Measurements from ENCODE around the gene KCNN4. TPM values are rescaled to one million over a fixed set of nuclear protein-coding genes. Genes with fewer than 3 reads are reported as not detected.
"Not testable (repeated sequence)": the region's sequence is repeated elsewhere in the genome, so short reads cannot be mapped to it uniquely, and the experiment has no call there.

KCNN4 gene
- total RNA-seq, 1 donor from 2014 or later = 69.2 TPM

DNA sequence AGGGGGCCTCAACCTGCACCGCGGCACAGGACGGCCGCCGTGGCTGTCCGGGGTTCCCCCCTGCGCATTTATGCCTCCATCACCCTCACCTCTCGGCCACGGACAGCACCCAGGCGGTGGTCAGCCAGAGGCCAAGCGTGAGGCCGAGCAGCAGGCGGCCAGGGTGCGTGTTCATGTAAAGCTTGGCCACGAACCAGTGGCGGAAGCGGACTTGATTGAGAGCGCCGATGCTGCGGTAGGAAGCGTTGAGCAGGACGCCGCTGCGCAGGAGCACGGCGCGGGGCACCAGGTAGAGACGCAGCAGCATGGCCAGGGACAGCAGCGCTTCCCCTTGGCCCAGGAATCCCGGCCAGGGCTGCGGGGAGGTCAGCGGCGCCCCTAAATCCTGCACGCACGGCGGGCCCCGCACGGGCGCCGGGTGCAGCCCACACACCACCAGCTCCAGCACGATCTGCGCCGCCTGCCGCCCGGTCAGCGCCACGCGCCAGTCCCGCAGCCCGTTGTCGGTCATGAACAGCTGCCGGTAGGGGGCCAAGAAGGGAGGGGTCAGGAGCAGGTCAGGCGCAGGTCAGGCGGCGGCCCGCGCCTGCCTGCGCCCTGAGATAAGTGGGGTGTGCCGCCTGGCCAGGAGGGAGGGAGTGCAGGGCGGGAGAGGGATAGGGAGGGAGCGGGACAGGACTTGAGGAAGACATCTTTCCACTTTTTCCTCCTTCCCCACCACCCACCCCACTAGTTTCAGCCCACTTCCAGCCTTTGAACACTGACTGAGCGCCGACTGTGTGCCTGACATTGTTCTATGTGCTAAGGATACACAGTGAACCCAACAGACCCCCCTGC is 6.5 kb downstream of the KCNN4 start:
- no peak for DNase-seq (ENCODE audit: low spot score)

DNA sequence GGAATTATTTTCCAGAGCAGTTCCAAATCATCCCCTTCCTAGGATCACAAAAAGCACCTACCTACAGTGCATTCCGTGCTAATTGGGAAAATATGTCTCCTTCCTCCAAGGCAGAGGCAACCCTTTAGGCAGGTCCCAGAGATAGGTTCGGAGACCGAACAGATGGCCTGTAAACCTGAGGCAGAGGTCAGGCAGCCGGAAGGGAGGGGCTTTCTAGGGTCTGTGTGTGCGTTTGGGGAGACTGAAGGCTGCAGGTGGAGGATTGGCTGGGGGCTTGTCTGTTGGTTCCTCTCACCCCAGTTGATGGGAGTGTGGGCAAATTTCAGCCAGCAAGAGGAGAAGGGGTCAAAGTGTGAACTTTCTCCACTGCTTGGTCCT is 7.1 kb downstream of the KCNN4 start:
- DNase-seq (ENCODE audit: low spot score) = no peak

DNA sequence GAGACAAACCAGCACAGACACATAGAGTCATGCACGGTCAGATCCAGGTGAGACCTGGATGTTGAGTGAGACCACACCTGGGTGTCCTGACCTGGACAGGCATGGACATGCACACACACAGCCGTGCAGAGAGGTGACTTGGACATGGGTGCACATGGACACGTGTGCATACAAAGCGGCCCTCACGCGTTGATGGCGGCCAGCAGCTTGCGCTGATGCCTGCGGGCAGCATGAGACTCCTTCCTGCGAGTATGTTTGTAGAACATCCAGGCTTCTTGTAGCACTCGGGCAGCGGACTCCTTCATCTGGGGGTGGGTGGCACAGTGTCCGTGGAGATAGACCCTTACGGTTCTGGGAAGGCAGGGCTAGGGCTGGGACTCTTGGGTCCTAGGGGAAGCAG is 11.5 kb downstream of the KCNN4 start:
- no peak for DNase-seq (ENCODE audit: low spot score)

DNA sequence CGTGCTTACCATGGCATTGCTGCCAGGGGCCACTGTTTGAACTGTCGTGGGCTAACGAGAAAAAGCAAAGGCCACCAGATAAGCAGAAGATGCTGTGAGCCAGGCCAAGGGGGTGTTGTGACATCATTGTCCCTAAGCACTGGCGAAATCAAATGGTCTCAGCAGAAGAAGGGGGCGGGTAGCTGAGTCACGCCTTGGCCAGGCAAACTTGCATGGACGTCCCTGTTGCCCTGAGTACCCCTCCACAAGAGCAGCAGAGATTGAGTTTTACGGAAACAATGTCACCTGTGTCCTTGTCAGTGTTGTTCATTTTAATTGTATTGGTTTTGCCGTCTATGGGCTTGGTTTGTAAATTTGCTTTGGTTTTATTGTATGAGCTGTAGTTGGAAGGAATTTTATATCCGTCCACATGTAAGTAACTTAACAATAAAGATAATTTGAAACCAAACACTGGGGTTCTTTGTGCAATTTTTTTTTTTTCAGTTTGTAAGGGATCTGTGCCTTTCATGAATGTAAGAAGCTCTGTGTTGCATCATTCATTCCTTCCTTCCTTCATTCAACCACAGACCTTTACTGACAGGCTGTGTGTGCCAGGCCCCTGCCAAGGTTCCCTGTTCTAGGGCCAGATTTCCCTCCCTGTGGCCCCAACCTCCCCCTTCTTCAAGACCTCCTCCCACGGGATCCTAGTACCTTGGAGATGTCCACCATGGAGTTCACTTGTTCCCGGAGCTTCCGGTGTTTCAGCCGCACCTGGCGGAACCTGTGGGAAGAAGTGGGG is 12.3 kb downstream of the KCNN4 start:
- DNase-seq (ENCODE audit: low spot score) = no peak

DNA sequence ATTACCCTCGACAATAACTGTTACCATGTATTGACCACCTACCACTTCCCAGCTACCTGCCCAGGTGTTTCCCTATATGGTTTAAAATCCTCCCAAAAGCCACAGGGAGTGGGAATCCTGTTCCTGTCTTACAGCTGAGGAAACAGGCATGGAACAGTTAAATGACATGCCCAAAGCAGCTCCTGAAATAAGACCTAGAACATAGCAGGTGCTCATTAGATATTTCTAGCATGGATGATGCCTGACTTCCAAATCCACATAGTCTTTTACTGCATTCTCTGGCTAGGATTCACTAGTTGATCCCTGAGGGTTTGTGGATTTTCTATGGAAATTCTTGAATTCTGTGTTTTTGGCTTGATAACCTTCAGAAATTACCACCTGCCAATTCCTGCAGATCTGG is 13.0 kb downstream of the KCNN4 start:
- no peak for DNase-seq (ENCODE audit: low spot score)

DNA sequence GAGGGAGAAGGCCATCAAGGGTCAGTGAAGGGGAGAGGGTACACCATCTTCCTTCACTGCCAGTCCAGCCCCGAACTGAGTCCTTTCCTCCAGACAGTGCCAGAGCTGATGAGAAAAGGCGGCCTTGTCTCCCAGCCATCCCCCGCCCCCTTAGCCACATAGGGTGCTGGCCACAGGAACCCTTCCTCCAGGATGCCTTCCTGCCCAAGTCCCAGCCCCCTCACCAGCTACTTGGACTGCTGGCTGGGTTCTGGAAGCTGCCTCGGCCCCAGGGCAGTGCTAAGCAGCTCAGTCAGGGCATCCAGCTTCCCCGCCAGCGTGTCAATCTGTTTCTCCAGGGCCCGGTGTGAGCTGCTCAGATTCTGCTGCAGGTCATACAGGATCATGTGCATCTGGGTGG is 13.5 kb downstream of the KCNN4 start:
- no peak for DNase-seq (ENCODE audit: low spot score)

DNA sequence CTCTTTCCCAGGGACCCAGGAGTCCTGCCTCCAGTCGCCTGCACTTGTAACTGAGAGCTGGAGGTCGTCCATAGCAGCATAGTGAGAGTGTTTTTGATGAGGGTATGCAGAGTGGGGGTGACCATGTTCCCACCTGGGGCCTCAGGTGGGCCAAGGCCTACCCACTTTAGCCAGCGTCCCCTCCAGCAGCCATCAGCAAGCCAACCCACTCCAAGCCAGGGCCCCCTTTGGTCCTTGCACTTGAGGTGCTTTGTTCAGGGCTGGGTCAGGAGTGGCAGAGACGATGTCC is 14.1 kb downstream of the KCNN4 start:
- no peak for DNase-seq (ENCODE audit: low spot score)

DNA sequence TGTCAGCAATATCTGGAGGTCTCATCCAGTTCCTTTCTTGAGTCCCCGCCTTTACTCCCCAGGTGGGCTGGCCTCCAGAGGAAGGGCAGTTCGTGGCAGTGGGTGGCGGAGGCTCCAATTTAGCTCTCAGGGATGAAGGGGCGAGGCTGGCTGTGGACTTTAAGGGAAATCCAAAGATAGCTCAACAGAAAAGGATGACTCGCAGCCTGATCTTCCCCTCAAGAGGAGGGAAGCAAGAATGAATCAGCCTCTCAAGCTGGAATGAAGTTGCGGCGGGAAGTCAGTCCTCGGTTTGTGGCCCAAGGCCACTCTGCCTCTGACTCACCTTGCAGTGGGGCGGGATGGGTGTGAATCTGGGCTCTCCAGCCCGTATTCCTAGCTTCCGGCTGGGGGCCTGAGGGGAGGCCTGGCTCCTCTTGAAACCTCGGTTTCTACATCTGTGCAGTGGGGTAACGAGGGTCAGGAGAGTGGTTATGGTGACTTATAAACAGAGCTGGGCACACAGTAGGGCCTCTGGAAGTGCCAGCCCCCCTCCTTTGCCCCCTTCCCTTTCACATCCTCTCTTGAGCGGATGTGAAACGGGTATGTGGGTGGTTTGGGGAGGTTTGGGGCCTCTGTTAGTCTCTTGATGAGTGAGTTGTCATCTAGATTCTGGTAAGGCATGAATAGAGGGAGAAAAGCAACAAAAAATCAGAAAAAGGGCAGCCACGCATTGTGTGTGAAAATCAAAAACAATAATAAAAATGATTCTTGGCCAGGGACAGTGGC is 15.5 kb downstream of the KCNN4 start:
- peak; percentile 76 for DNase-seq (ENCODE audit: low spot score)

DNA sequence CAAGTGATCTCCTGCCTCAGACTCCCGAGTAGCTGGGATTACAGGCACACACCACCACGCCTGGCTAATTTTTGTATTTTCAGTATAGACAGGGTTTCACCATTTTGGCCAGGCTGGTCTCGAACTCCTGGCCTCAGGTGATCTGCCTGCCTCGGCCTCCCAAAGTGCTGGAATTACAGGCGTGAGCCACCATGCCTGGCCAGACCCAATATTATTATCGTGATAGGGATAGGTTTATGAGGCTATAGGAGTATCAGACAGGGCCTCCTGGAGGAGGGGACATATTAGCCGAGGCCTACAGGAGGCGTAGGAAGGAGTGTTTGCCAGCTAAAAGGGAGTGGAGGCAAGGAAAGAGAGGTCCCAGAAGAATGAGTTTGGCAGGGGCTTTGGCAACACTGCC is 16.1 kb downstream of the KCNN4 start:
- not testable (repeated sequence) for DNase-seq (ENCODE audit: low spot score)

DNA sequence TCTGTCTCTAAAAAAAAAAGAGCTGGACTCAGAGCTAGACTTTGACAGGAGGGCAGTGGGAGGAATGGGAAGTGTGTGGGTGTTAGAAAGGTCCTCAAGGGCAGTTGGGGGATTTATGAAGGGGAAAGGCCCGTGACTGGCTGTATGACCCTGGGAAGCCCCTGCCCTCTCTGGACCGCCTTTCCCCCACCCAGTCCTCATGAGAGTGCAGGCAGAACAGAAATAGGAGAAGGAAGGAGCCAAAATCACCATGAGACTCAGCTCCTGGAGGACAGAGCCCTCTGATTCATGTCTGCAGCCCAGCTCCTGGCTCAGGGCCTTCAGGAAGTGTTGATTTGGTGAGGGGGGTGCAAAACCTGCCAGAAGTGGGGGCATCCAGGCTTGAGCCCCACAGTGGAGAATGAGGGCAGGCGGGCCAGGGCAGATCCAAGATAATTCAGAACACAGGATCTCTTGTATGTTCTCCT is 17.3 kb downstream of the KCNN4 start:
- no peak for DNase-seq (ENCODE audit: low spot score)

DNA sequence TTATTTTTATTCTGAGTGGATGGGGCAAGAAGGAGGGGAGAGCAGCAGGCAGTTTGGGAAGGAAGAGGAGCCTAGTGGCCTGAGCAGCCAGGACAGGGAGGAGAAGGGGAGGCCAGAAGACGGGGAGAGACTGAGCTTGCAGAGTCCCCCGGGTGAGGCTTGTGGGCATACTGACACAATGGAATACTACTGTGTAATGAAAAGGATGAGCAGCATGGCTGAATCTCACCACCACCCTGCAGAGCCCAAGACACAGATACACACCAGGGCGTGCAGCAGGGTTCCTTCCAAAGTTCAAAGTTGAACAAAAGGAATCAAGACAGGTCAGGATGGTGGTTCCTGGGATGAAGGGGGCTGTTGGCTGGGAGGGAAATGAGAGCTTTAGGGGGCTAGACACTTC is 18.0 kb downstream of the KCNN4 start:
- DNase-seq (ENCODE audit: low spot score) = no peak

DNA sequence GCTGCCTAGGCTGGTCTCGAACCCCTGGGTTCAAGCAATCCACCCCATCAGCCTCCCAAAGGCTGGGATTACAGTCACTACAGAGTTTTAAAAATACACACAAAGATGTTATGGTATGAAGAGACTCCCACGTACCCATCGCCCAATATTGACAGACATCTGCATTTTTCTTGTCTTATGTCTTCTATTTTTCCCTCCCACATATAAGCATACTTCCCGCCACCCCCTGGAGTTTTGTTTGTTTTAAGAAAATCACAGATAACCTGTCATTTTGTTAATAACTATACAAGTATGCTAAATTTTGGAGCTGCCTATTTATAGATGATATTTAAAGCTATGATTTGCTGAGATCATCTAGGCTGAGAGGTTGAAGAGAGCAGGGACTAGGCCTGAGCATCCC is 19.8 kb downstream of the KCNN4 start:
- DNase-seq (ENCODE audit: low spot score) = no peak

DNA sequence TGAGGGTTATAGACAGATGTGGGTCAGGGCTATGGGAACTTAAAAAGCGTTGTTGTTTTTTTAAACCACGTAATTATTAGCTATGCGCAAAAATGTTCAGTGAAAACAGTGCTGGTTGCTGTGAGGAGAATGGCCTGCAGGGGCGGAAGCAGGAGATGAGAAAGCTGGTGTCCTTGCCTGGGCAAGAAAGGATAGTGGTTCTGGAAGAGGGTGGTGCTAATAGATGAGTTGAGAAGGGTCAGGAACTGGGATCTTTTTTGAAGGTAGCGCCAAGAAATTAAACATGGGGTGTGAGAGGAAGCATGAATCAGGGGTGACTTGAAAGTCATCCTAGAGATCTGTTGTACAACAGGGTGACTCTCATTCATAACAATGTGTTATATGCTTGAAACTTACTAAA is 21.3 kb downstream of the KCNN4 start:
- DNase-seq (ENCODE audit: low spot score) = no peak

DNA sequence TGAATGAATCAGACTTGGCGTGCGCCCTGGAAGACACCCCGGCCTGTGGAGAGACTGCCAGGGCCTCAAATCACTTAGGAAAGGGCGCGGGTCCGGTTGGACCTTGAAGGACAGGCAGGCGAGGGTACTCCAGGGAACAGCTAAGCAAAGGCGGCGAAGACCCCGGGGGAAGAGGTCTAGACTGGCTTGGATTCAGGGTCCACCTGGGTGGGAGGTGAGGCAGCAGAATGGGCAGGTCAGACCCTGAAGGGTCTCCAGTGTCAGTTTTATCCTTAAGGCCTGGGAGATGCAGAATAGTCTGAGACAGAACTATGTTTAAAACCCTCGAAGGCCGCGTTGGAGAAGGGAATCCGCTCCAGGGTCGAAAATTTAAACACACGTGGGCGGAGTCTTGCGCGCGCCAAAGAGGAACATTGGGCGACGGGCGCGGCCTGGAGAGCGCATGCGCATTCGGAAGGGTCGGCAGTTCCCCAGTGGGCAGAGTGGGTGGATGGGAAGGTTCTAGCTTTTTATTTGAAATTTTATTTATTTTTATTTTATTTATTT is 25.4 kb downstream of the KCNN4 start:
- peak; percentile 87 for DNase-seq (ENCODE audit: low spot score)

DNA sequence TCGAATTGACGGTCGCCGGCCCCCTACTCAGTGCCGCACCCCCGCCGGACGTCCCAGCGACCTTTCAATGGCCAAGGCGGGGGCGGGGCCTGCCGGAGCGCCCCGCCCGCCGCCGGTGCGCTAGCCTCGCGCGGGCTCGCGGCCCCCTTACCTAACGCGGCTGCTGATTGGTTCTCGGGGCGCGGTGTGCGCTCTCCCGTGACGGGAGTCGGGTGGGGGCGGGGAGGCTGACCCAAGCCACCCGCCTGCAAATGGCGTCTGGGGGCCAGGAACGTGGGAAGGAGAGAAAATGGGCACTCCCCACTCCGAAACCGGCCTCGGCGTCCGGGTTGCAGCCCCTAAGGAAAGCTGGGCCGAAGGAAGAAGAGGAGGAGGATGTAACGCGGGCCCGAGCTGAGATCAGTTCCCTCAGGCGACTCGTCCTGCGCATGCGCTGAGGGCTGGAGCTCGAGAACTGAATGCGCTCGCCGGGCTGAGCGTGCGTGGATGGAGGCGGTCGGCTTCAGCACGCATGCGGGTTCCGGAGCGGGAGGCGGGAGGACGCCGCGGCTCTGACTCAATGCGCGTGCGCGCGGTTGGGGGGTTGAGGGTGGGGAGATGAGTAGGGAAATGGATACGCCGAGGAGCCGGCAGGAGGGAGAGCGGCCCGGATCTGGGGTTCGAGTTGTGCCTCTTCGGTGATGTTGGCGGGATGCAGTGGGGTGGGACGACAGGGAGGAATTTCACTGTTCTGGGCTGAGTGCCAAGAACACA is 26.1 kb downstream of the KCNN4 start, which contains the start of gene SMG9:
Gene SMG9, minus strand, starts transcription at position 460 of the 753 bp plus-strand sequence. CDS start 4,221 bp downstream, outside the sequence.
- peak; percentile 98 for DNase-seq (ENCODE audit: low spot score)

DNA sequence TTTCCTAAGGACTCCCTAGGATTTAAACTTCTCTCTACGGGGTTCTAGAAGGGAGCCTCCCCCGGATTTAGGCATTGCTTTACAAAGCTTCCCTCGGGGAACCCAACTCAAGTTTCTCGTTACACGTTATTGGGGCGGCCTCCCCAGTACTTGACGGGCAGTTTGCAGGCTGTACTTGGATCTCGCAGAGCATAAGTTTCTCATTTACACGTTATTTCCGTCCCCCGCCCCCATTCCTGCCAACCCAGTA is 26.6 kb downstream of the KCNN4 start:
- DNase-seq (ENCODE audit: low spot score) = no peak

DNA sequence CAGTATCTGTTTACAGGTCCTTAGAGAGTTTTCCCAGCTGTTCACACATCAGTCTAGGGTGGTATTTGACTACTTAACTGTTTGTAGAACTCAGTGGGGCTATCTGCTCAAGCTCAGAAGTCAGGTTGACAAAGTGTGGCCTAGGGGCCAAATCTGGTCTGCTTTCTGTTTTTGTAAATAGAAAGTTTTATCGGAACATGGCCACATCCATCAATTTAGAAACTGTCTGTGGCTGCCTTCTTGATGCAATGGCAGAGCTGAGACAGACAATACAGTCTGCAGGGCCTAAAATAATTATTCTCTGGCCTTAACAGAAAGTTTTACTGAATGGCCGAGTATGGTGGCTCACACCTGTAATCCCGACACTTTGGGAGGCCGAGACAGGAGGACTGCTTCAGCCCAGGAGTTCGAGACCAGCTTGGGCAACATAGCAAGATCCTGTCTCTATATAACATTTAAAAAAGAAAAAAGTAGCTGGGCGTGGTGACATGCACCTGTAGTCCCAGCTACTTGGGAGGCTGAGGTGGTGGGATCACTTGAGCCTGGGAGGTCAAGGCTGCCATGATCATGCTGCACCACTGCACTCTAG is 28.4 kb downstream of the KCNN4 start:
- DNase-seq (ENCODE audit: low spot score) = no peak

DNA sequence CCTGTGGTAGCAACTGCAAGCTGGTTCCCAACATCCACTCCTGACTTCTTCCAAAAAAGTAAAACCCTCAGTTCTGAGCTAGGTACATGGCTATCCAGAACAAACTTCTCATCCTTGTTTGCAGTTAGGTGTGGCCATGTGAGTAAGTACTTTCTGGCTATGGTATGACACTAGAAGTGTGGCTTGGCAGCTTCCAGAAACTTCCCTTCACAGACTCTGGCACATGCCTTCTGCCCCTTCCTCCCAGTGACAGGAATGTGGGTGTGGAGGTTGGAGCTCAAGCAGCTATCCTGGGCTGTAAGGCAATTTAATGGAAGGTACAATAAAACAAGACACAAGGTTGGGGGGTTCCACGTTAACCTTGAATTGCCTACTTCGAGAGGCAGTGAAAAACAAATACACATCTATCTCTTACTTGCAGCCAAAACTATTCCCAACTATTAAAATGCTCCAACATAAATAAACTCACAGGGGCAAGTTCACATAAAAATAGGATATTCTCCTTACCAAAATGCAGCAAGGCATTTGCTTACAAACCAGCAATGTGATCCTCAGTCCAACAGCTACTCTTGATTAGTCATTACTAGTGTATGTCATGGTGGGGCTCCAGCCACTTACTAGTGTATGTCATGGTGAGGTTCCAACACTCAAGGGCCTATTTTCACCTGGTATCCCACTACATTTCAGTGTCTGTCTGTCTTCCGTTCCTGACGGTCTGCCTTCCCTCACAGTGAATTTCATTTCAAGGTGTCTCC is 29.1 kb downstream of the KCNN4 start:
- DNase-seq (ENCODE audit: low spot score) = no peak

DNA sequence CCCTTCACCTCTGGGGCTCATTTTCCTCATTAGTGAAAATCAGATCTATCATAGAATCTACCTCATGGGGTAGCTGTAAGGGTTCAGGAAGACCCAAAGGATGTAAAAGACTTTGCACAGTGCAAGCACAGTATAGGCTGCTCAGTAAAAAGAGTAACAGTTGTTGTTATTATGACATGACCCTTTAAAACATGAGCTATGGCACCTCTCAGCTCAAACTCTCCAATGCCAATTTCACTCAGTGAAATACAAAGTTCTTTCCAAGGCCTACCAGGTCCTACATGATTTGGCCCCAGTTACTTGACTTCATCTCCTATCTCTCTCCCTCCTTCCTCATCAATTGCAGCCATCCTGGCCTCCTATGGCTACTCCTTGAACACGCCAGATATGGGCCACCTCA is 30.9 kb downstream of the KCNN4 start:
- no peak for DNase-seq (ENCODE audit: low spot score)

DNA sequence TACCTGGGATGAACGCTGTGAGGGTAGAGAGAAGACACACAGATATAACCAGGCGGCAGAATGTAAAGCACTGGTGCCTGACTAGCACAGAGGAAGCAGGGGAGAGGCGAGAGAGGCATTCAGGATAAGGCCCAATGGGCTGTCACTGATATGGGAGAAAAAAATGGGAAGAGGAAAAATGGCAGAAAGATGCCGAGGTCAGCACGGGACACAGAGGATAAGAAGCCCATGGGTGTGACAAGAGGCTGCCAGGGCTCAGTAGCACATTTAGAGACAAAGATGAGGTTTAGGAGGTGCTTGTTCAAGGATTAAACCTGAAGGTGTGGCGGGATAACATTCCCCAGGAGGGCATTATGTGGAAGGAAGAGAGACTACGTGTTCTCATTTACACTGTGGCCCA is 31.6 kb downstream of the KCNN4 start:
- no peak for DNase-seq (ENCODE audit: low spot score)

DNA sequence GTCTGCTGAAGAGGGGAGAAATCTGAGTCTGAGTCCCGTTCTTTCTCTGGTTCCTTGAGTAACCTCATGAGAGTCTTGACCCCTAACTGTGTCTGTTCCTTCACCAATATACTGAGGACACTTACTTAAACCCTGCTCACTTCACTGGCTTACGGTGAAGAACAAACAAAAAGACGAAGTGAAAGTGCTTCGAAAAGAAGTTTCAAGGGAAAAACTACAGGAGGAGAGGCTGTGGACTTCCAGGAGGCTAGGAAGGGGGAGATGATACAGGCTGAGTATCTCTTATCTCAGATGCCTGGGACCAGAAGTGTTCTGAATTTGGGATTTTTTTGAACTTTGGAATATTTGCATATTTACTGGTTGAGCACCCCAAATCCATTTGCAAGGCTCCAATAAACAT is 32.1 kb downstream of the KCNN4 start:
- no peak for DNase-seq (ENCODE audit: low spot score)

Measured in ureter (tissue), 1 donor.